Measurements from ENCODE around the gene DHRS3. TPM values are rescaled to one million over a fixed set of nuclear protein-coding genes. Genes with fewer than 3 reads are reported as not detected.

DHRS3 gene
- total RNA-seq, 1 experiment from 2014 or later = 54.5 TPM

DNA sequence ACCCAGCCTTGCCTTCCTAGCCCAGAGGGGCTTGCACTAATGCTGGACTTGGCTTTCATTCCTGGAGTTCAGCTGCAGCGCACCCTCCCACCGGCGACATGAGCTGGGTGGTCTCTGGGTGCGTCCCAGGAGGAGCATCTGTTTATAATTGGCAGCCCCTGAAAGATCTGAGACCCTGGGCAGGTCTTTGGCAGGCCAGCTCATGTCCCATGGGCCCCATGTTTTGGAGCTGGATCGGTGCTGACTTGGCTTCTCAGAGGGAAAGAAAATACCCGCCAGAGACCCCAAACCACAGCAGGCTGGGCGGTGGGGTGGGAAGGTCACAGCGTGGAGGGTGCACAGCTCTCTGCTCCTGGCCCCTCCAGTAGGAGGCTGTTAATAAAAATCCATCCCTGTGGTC, 29.3 kb downstream of the DHRS3 start:
- peaks cover 16 to 17% of the 10 kb centered on the region in 2 experiments for H3K4me1 Mint-ChIP-seq
- Histone ChIP-seq H3K9ac (ENCODE audit: extremely low read depth, insufficient read length, low read length) (no peak overlapping the region), H3K4ac (ENCODE audit: low read depth, low read length) (no peak overlapping the region), H4K5ac (ENCODE audit: insufficient read length, low read depth, low read length) (no peak overlapping the region), H3K27ac (ENCODE audit: insufficient read length, low read depth, low read length) (no peak overlapping the region), H3K9me3 (ENCODE audit: control insufficient read depth, low read depth, low read length) (no peaks in the 10 kb centered on the region), H3K18ac (ENCODE audit: insufficient read length, low read depth, low read length) (no peak overlapping the region), H3K4me2 (ENCODE audit: insufficient read depth, insufficient read length, low read length) (no peak overlapping the region), H3K14ac (ENCODE audit: insufficient read depth, low read length) (no peak overlapping the region), H3K79me2 (ENCODE audit: insufficient read depth, low read length) (no peaks in the 10 kb centered on the region), H4K20me1 (ENCODE audit: control insufficient read depth, insufficient read depth, insufficient read length) (no peaks in the 10 kb centered on the region), H2BK120ac (ENCODE audit: low read depth, low read length, poor library complexity, severe bottlenecking) (no peak overlapping the region), H4K91ac (ENCODE audit: insufficient read length, low read depth, low read length) (no peak overlapping the region), H2BK5ac (ENCODE audit: insufficient read length, low read length) (no peak overlapping the region), H2AFZ (ENCODE audit: low read length) (no peak overlapping the region), H3K27me3 (ENCODE audit: insufficient read depth, low read length) (no peaks in the 10 kb centered on the region), H2BK15ac (ENCODE audit: low read depth, low read length) (no peak overlapping the region), H3K56ac (ENCODE audit: insufficient read length, low read depth, low read length) (no peak overlapping the region), H2AK5ac (ENCODE audit: insufficient read length, low read length) (no peak overlapping the region), H2BK12ac (ENCODE audit: insufficient read length, low read depth, low read length) (no peak overlapping the region), H4K8ac (replicated peaks; ENCODE audit: insufficient read length, low read depth, low read length) (no peak overlapping the region), H3K23ac (ENCODE audit: insufficient read length, low read depth, low read length) (no peak overlapping the region), H2BK20ac (ENCODE audit: low read depth, low read length, poor library complexity, severe bottlenecking) (no peak overlapping the region), H3K23me2 (ENCODE audit: insufficient read length, low read depth, low read length, poor library complexity, severe bottlenecking) (no peaks in the 10 kb centered on the region), H3K79me1 (ENCODE audit: insufficient read depth, low read depth, low read length, poor library complexity, severe bottlenecking) (no peaks in the 10 kb centered on the region), H3T11ph (ENCODE audit: low read length) (no peak overlapping the region), H3K4me1 (ENCODE audit: insufficient read depth, low read length) (peaks cover 5% of the 10 kb centered on the region; the same call in 1 of the 2 replicates)
- H3K36me3 Mint-ChIP-seq (ENCODE audit: insufficient read depth in 1 of 3, low read depth in 3 of 3) = peaks cover 0 to 22% (median 9%) of the 10 kb centered on the region in 3 experiments; a peak in 4 of 7 replicates
- H3K4me3 Mint-ChIP-seq = no peak overlapping the region
- no peaks in the 10 kb centered on the region for H3K27me3 Mint-ChIP-seq (ENCODE audit: low read depth)
- no peak overlapping the region for H3K27ac Mint-ChIP-seq
- DNase-seq = no peak
- H3K9me3 Mint-ChIP-seq = peaks cover 0 to 1% of the 10 kb centered on the region in 2 experiments; a peak in 1 of 5 replicates
- no peak for TF ChIP-seq CTCF (conservative IDR thresholded peaks at IDR 0.05)
- no CpG with 5 or more reads among the region's 8 CpGs for WGBS (ENCODE audit: extremely low coverage, insufficient read length, low lambda C conversion rate)

Data from H9 (cell line).